NCI-H82 treated with DMSO at 0.1 percent for 48 hours (cell line): ENCODE data around the gene CRTC3.
"Not testable (repeated sequence)": the region's sequence is repeated elsewhere in the genome, so short reads cannot be mapped to it uniquely, and the experiment has no call there.

Experiments used
- DNase-seq: peaks from one replicate; lab custom pipeline; 2025; ENCODE audit not compliant: unreplicated experiment; lab: John Stamatoyannopoulos, UW

The CRTC3 gene

GRCh38 chr15:90645873-90646575 lies 116.3 kb downstream of the CRTC3 start:
- no peak for DNase-seq

DNA sequence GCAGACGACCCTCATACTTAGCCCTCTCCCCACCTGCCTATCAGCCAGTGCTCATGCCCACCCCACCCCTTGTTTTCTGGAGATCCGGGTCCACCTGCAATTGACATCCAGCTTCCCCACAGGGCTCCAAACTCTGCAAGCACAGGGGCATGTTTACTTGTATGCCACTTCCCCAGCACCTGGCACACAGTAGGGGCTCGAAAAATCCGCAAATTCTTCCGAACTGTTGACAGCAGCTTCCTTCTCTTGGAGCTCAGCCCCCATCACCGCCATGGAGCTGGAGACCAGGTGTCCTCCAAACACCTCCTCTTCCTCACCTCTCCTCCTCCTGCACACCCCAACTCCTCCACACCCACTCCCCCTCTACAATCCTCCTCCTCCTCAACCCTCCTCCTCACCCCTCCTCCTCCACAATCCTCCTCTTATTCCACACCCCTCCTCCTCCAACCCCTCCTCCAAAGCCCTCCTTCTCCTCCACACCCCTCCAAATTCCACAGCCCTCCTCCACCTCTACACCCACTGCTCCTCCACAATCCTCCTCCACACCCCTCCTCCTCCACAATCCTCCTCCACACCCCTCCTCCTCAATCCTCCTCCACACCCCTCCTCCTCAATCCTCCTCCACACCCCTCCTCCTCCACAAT lies 117.1 kb downstream of the CRTC3 start:
- no peak for DNase-seq

- no peak for DNase-seq
Measured at GRCh38 chr15:90647326-90647725, 117.6 kb downstream of the CRTC3 start.

- DNase-seq = peak; percentile 44
Measured at GRCh38 chr15:90648137-90649070, 118.7 kb downstream of the CRTC3 start.

GRCh38 chr15:90650117-90650955 lies 120.6 kb downstream of the CRTC3 start:
- DNase-seq = no peak

GRCh38 chr15:90650956-90651689 lies 121.4 kb downstream of the CRTC3 start:
- no peak for DNase-seq

- DNase-seq = no peak
Measured at GRCh38 chr15:90654233-90655136, 124.8 kb downstream of the CRTC3 start.

- DNase-seq = not testable (repeated sequence)
Measured at GRCh38 chr15:90657520-90658172, 127.9 kb downstream of the CRTC3 start.

DNA sequence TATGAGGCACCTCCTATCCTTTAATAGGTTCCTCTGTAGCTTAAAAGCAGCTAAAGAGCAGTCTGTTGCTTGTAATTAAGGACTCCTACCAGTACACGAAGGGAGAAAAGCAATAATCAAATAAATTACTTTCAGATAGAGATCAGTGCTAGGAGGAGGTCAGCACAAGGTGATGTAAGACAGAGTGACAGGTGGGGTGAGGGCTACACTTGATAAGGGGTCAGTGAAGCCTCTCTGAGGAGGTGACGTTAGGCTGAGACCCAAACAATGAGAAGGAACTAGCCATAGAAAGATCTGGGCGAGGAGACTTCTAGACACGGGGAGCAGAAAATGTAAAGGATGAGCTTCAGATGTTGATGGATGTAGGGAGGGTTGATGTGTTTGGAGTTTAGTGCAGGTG lies 129.8 kb downstream of the CRTC3 start:
- no peak for DNase-seq

- DNase-seq = no peak
Measured at GRCh38 chr15:90660195-90660998, 130.7 kb downstream of the CRTC3 start.

GRCh38 chr15:90660999-90661330 lies 131.2 kb downstream of the CRTC3 start:
- DNase-seq = not testable (repeated sequence)

DNA sequence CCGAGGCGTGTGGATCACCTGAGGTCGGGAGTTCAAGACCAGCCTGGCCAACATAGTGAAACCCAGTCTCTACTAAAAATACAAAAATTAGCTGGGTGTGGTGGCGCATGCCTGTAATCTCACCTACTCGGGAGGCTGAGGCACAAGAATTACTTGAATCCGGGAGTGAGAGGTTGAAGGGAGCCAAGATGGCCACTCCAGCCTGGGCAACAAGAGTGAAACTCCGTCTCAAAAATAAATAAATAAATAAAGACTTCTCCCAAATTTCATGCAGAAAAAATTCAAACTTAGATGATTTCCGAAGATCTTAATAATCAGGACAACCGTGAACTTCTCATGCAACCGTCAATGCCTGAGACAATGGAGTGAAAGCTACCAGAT lies 134.3 kb downstream of the CRTC3 start:
- not testable (repeated sequence) for DNase-seq

GRCh38 chr15:90664650-90665287 lies 135.0 kb downstream of the CRTC3 start:
- DNase-seq = no peak

- DNase-seq = no peak
Measured at GRCh38 chr15:90665288-90666134, 135.8 kb downstream of the CRTC3 start.

DNA sequence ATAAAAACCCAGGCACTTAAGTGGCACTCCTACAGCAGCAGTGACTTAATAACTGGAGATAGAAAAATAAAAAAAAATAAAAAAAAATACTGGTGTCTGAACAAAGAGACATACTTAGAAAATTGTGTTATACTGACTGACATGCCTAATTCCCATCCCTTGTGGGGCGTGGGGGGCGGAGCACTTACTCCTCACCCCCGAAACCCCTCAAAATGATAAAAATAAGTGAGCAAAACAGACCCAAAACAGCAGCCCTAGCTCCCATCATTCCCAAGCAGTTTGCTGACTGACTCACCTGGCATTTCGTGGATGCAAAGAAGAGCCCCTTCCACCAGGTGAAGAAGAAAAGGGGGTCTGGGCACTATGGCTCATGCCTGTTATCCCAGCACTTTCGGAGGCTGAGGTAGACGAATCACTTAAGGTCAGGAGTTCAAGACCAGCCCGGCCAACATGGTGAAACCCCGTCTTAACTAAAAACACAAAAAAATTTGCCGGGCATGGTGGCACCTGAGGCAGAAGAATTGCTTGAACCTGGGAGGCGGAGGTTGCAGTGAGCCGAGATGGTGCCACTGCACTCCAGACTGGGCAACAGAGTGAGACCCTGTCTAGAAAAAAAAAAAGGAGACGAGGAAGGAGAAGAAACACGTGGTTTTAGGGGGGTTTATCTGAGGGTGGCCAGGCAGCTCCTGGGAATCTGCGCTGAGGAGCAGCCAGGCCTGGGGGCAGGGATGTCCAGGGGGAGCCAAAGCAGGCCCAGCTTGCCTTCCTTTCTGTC lies 136.6 kb downstream of the CRTC3 start:
- no peak for DNase-seq
